SK-N-SH treated with all-trans-retinoic acid at 6 μM for 48 hours (cell line): Measurements from ENCODE around the gene CFAP299.

Source experiments
- ATAC-seq: fragments of 200-7000 bp; cut with Tn5 transposase; 3 replicates; pipeline ENCODE4 v1.9.1; 2020; ENCODE audit warnings: mild to moderate bottlenecking, moderate library complexity
- ARNTL ChIP-seq: fragments of 450-650 bp; formaldehyde crosslinking; IDR thresholded peaks from 2 replicates; pipeline ENCODE4 v1.5.0; 2020; ENCODE audit warnings: low read depth, mild to moderate bottlenecking, moderate library complexity, borderline replicate concordance
- BACH2 ChIP-seq: fragments of 250-450 bp; sonication (Bioruptor Pico); IDR thresholded peaks from 2 replicates; pipeline ENCODE4 v1.9.0; 2021; ENCODE audit warnings: mild to moderate bottlenecking, borderline replicate concordance
- ESRRG ChIP-seq: fragments of 250-450 bp; sonication (Bioruptor Pico); IDR thresholded peaks from 2 replicates; pipeline ENCODE4 v1.6.1; 2021; ENCODE audit warnings: mild to moderate bottlenecking
- ISL1 ChIP-seq: fragments of 250-450 bp; sonication (Bioruptor Pico); IDR thresholded peaks from 2 replicates; pipeline ENCODE4 v2.1.2; 2022; ENCODE audit warnings: mild to moderate bottlenecking, moderate library complexity
- OSR1 ChIP-seq: fragments of 250-450 bp; sonication (Bioruptor Pico); IDR thresholded peaks from 2 replicates; pipeline ENCODE4 v1.8.0; 2022; ENCODE audit warnings: moderate library complexity, mild to moderate bottlenecking, inconsistent platforms
- PPARA ChIP-seq: fragments of 250-450 bp; sonication (Bioruptor Pico); IDR thresholded peaks from 2 replicates; pipeline ENCODE4 v1.5.0; 2020; ENCODE audit warnings: mild to moderate bottlenecking, borderline replicate concordance
- RARB ChIP-seq: fragments of 250-450 bp; sonication (Bioruptor Pico); IDR thresholded peaks from 2 replicates; pipeline ENCODE4 v1.8.0; 2021; ENCODE audit warnings: mild to moderate bottlenecking, moderate library complexity
- SNAI2 ChIP-seq: fragments of 250-450 bp; sonication (Bioruptor Pico); IDR thresholded peaks from 2 replicates; pipeline ENCODE4 v1.5.0; 2020; ENCODE audit warnings: mild to moderate bottlenecking, moderate library complexity
- TCF4 ChIP-seq: fragments of 250-450 bp; sonication (Bioruptor Pico); IDR thresholded peaks from 2 replicates; pipeline ENCODE4 v1.8.0; 2021; ENCODE audit warnings: mild to moderate bottlenecking, moderate library complexity, borderline replicate concordance
- TOX ChIP-seq: fragments of 250-450 bp; sonication (Bioruptor Pico); IDR thresholded peaks from 2 replicates; pipeline ENCODE4 v1.8.0; 2021; ENCODE audit warnings: mild to moderate bottlenecking, moderate library complexity, borderline replicate concordance
- ZC3H10 ChIP-seq: fragments of 250-450 bp; sonication (Bioruptor Pico); IDR thresholded peaks from 2 replicates; pipeline ENCODE4 v1.5.1; 2021; ENCODE audit warnings: mild to moderate bottlenecking, moderate library complexity
- ZFP3 ChIP-seq: fragments of 250-450 bp; sonication (Bioruptor Pico); IDR thresholded peaks from 2 replicates; pipeline ENCODE4 v1.5.0; 2020; ENCODE audit warnings: mild to moderate bottlenecking, moderate library complexity
- ZFP30 ChIP-seq: fragments of 450-650 bp; formaldehyde crosslinking; IDR thresholded peaks from 2 replicates; pipeline ENCODE4 v1.5.0; 2022; ENCODE audit warnings: mild to moderate bottlenecking, moderate library complexity
- ZNF565 ChIP-seq: fragments of 450-650 bp; formaldehyde crosslinking; conservative IDR thresholded peaks from 2 replicates; pipeline ENCODE4 v1.5.0; 2020; ENCODE audit warnings: low read depth, mild to moderate bottlenecking, moderate library complexity
- ZNF70 ChIP-seq: fragments of 450-650 bp; formaldehyde crosslinking; IDR thresholded peaks from 2 replicates; pipeline ENCODE4 v1.5.0; 2020; ENCODE audit warnings: mild to moderate bottlenecking, moderate library complexity
- ZNF8 ChIP-seq: fragments of 450-650 bp; formaldehyde crosslinking; IDR thresholded peaks from 2 replicates; pipeline ENCODE4 v1.5.0; 2020; ENCODE audit warnings: mild to moderate bottlenecking, moderate library complexity
- TF ChIP-seq, protein P1 (sequence below): fragments of 250-450 bp; sonication (Bioruptor Pico); IDR thresholded peaks from 2 replicates; pipeline ENCODE4 v1.5.0; 2020; ENCODE audit warnings: mild to moderate bottlenecking, moderate library complexity
- TF ChIP-seq, protein P2 (sequence below): fragments of 250-450 bp; sonication (Bioruptor Pico); IDR thresholded peaks from 2 replicates; pipeline ENCODE4 v1.8.0; 2021; ENCODE audit warnings: low read depth, mild to moderate bottlenecking, moderate library complexity, borderline replicate concordance
- TF ChIP-seq, protein P3 (sequence below): fragments of 250-450 bp; sonication (Bioruptor Pico); IDR thresholded peaks from 2 replicates; pipeline ENCODE4 v1.5.1; 2020; ENCODE audit warnings: low read depth, mild to moderate bottlenecking, moderate library complexity
- TF ChIP-seq, protein P4 (sequence below): fragments of 250-450 bp; sonication (Bioruptor Pico); IDR thresholded peaks from 2 replicates; pipeline ENCODE4 v1.8.0; 2020; ENCODE audit warnings: mild to moderate bottlenecking, moderate library complexity, borderline replicate concordance

The CFAP299 gene

DNA sequence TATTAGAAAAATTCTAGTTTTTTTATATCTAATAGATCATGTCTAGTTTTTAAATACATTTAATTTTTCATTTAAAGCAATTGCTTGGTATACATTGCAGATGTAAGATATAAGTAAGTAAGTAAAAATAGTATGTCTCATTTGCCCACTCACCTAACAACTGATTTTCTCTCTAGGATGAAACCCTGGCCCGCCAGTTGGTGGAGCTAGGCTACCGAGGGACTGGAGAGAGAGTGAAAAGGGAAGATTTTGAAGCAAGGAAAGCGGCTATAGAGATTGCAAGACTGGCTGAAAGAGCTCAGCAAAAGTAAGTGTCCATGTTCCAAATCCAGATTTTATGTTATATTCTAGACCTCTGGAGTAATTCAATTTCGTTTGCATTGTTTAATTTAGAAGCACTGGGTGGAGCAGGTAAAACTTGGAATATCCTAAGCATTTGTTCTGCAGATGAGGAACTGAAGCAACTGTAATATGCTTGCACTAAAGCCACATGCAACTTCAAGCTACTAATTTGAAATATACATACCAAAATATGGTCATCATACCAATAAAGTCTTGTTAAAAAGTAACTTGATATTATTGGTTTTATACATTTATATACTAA lies 27.1 kb downstream of the CFAP299 start:
- TF ChIP-seq ZFP30 (no peak), ZNF70 (CRISPR knock-in tag) (no peak)
- peak; percentile 80 for ATAC-seq

- ATAC-seq: peak; percentile 94
- TF ChIP-seq TCF4 (CRISPR knock-in tag): no peak
- TF ChIP-seq ZNF8 (CRISPR knock-in tag): no peak
- no peak for TF ChIP-seq ISL1 (CRISPR knock-in tag)
- no peak for TF ChIP-seq ZNF70 (CRISPR knock-in tag)
- no peak for TF ChIP-seq SNAI2
- TF ChIP-seq, protein P1, sequence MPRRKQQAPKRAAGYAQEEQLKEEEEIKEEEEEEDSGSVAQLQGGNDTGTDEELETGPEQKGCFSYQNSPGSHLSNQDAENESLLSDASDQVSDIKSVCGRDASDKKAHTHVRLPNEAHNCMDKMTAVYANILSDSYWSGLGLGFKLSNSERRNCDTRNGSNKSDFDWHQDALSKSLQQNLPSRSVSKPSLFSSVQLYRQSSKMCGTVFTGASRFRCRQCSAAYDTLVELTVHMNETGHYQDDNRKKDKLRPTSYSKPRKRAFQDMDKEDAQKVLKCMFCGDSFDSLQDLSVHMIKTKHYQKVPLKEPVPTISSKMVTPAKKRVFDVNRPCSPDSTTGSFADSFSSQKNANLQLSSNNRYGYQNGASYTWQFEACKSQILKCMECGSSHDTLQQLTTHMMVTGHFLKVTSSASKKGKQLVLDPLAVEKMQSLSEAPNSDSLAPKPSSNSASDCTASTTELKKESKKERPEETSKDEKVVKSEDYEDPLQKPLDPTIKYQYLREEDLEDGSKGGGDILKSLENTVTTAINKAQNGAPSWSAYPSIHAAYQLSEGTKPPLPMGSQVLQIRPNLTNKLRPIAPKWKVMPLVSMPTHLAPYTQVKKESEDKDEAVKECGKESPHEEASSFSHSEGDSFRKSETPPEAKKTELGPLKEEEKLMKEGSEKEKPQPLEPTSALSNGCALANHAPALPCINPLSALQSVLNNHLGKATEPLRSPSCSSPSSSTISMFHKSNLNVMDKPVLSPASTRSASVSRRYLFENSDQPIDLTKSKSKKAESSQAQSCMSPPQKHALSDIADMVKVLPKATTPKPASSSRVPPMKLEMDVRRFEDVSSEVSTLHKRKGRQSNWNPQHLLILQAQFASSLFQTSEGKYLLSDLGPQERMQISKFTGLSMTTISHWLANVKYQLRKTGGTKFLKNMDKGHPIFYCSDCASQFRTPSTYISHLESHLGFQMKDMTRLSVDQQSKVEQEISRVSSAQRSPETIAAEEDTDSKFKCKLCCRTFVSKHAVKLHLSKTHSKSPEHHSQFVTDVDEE: no peak
- TF ChIP-seq ARNTL: no peak
- TF ChIP-seq, protein P2, sequence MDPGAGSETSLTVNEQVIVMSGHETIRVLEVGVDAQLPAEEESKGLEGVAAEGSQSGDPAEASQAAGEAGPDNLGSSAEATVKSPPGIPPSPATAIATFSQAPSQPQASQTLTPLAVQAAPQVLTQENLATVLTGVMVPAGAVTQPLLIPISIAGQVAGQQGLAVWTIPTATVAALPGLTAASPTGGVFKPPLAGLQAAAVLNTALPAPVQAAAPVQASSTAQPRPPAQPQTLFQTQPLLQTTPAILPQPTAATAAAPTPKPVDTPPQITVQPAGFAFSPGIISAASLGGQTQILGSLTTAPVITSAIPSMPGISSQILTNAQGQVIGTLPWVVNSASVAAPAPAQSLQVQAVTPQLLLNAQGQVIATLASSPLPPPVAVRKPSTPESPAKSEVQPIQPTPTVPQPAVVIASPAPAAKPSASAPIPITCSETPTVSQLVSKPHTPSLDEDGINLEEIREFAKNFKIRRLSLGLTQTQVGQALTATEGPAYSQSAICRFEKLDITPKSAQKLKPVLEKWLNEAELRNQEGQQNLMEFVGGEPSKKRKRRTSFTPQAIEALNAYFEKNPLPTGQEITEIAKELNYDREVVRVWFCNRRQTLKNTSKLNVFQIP (CRISPR knock-in tag): no peak
These were observed 30.4 kb downstream of the CFAP299 start for GRCh38 chr4:80365928-80366327.

DNA sequence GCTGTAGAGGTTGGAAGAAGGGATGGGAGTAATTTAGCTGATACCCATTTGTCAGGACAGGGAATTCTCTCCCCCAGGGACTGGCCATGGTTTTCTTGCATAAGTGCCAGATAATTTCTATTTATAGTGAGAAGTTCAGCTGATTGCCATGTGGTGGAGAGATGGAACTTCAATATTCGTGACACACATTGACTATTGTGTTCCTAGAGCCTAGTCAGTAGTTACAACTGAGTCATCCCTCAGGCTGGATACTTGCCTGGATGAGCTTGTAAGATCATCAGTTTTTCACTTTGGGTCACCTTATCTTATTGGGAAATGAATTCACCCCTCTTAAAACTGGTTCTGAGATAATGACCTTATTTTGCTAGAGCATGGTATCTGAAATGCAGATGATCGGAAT lies 32.2 kb downstream of the CFAP299 start:
- no peak for TF ChIP-seq ESRRG (CRISPR knock-in tag)
- TF ChIP-seq ZNF70 (CRISPR knock-in tag): no peak
- no peak for TF ChIP-seq BACH2 (CRISPR knock-in tag)
- no peak for TF ChIP-seq OSR1
- no peak for TF ChIP-seq SNAI2

GRCh38 chr4:80370635-80371034 lies 35.1 kb downstream of the CFAP299 start:
- TF ChIP-seq PPARA (CRISPR knock-in tag) (no peak), ZNF70 (CRISPR knock-in tag) (no peak), ZFP30 (no peak)
- TF ChIP-seq, protein P3, sequence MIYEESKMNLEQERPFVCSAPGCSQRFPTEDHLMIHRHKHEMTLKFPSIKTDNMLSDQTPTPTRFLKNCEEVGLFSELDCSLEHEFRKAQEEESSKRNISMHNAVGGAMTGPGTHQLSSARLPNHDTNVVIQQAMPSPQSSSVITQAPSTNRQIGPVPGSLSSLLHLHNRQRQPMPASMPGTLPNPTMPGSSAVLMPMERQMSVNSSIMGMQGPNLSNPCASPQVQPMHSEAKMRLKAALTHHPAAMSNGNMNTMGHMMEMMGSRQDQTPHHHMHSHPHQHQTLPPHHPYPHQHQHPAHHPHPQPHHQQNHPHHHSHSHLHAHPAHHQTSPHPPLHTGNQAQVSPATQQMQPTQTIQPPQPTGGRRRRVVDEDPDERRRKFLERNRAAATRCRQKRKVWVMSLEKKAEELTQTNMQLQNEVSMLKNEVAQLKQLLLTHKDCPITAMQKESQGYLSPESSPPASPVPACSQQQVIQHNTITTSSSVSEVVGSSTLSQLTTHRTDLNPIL (CRISPR knock-in tag): no peak
- TF ChIP-seq, protein P2 (CRISPR knock-in tag): no peak
- TF ChIP-seq, all 23 proteins: peak for 0
- no peak for ATAC-seq

More for the DNA sequence above, 32.2 kb downstream of the CFAP299 start:
- no peak for ATAC-seq

- ATAC-seq: no peak
- TF ChIP-seq SNAI2 (no peak), ARNTL (no peak), TCF4 (CRISPR knock-in tag) (no peak), RARB (no peak), PPARA (CRISPR knock-in tag) (no peak), TOX (CRISPR knock-in tag) (no peak), ZNF8 (CRISPR knock-in tag) (no peak), OSR1 (no peak), ZC3H10 (no peak), ZNF565 (CRISPR knock-in tag) (no peak), ZFP3 (no peak)
- TF ChIP-seq, protein P3 (CRISPR knock-in tag): no peak
- TF ChIP-seq, protein P4, sequence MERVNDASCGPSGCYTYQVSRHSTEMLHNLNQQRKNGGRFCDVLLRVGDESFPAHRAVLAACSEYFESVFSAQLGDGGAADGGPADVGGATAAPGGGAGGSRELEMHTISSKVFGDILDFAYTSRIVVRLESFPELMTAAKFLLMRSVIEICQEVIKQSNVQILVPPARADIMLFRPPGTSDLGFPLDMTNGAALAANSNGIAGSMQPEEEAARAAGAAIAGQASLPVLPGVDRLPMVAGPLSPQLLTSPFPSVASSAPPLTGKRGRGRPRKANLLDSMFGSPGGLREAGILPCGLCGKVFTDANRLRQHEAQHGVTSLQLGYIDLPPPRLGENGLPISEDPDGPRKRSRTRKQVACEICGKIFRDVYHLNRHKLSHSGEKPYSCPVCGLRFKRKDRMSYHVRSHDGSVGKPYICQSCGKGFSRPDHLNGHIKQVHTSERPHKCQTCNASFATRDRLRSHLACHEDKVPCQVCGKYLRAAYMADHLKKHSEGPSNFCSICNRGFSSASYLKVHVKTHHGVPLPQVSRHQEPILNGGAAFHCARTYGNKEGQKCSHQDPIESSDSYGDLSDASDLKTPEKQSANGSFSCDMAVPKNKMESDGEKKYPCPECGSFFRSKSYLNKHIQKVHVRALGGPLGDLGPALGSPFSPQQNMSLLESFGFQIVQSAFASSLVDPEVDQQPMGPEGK (CRISPR knock-in tag): no peak
- TF ChIP-seq, protein P2 (CRISPR knock-in tag): no peak
These were observed 35.5 kb downstream of the CFAP299 start for GRCh38 chr4:80371046-80371445.
